ENCODE results near the gene MARCHF2. TPM values are rescaled to one million over a fixed set of nuclear protein-coding genes. Genes with fewer than 3 reads are reported as not detected.

The MARCHF2 gene
- total RNA-seq, 1 donor from 2014 or later: 122 TPM

- DNase-seq (ENCODE audit: low read depth in 2 of 2): no peak
Observed at GRCh38 chr19:8387688-8388611, 25.2 kb upstream of the MARCHF2 start.

- no peak for DNase-seq (ENCODE audit: low read depth in 2 of 2)
Observed at GRCh38 chr19:8388612-8388958, 24.5 kb upstream of the MARCHF2 start.

DNA sequence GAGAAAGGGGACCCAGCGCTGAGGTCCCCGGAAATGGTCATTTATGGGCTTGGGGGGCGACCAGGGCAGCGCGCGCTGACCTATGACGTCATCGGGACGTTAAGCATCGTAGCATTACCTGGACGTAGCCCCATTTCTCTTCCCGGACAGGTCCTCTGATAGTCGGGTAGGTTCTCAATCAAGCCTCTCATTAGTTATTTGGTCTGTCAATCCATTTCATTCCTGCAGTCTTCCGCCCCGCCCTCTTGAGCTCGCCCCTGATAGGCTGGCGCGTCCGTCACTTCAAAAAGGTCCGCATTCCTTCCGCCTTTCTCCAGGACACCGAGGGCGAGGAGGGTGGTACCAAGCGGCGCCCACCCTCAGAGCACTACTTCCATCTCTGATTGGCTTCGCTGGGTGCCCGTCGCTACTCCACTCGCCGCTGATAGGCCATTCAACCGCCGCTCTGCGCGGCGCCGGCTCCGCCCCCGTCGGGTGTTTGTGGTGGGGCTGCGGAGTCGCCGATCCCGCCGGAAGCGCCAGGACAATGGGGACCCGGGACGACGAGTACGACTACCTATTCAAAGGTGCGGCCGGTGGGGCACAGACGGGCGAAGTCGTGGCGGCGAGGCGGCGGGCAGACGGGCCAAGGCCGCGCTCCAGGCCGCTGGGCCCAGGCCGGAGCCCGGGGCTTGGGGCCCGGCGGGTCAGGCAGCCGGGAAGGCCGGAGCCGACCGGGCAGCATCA lies 23.1 kb upstream of the MARCHF2 start, which contains the start of gene RAB11B:
RAB11B (plus strand) TSS at position 470 of the 726 bp plus-strand sequence; CDS start at position 527, 57 bp downstream.
- DNase-seq (ENCODE audit: low read depth in 2 of 2): peak; percentile 100

DNA sequence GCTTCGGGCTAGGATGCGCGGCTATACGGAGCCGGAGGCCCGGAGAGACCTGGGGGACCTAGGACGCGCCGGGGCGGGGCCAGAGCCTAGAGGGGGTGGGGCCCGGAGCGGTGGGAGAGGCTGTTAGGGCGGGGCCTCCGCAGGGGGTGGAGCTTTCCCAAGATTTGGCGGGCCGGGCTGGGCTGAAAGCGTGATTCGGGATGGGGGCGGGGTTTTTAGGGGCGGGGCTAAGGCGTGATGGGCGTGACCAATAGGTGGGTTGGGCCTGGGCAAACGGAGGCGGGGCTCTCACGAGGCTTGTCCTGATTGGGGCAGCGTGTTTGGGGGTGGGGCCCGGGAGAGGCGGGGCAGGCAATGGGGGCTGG lies 22.5 kb upstream of the MARCHF2 start:
- DNase-seq (ENCODE audit: low read depth in 2 of 2): peak; percentile 87 to 96

DNA sequence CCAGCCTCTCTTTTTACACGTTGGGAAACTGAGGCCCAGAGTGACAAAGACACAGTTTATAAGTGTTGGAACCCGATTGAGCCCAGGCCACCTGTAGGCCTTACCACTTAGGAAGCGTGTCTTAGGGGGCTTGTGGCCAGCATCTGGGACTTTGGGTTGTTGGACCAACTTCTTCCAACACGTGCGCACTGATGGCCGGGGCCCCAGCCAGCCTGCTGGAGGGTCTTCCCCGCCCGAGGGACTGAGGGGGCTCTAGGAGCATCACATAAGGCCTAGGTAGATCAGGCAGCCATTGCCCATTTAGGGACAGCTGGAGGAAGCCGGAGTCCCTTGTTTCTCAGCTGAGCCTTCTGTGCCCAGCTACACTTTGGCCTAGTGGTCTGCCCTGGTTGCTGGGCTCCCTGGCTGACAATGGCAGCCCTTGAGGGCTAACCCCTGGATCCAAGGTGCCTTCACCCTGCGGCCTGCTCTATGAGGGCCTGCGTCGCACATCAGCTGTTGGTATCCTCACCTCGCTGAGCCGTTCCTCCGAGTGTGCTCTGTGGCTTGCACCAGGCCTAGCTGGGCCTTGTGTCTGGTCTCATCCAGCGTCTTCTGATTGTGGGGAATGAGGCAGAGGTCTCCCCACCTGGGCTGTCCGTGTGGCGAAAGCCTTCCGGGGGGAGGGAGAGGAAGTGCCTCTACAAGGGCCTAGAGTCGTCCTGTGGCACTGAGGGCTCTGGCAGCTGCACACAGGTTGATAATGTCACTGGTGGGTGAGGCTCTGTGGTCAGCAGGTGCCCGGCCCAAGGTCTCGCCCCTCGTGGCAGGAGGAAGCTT lies 21.7 kb upstream of the MARCHF2 start:
- no peak for DNase-seq (ENCODE audit: low read depth in 2 of 2)

- peak in 1 of 2 donors; percentile 61 for DNase-seq (ENCODE audit: low read depth in 2 of 2)
Observed at GRCh38 chr19:8392017-8392591, 21.0 kb upstream of the MARCHF2 start.

DNA sequence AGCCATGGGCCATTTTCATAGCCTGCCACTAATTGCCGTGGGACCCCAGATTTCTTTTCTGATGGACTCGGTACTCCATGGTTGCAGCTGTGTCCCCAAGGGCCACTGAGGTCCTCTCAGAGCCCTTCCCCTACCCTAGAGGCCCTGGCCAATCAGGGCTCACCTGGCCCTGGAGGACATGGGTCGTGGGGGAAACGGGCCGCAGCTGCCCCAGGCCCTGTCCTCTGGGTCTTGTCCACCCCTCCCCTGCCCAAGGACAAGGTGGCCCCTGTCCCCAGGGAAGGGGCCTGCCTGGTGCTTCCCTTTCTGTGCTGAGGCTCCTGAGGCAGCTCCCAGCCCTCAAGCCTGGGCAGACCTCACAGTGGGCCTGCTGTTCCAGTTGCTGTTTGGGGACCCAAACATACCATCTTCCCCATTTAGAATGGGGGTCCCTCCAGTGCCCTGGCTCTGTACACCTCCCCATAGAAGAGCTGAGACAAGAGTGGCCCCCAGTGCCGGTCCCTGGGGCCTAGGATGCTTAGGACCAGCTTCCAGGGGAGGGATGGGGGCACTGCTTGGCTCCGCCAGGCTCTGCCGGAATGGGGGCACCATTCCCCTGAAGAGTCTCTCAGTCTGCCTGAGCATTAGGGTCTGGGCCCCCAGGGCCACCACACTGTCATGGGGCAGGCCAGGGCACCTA lies 19.8 kb upstream of the MARCHF2 start:
- DNase-seq (ENCODE audit: low read depth in 2 of 2): no peak

DNA sequence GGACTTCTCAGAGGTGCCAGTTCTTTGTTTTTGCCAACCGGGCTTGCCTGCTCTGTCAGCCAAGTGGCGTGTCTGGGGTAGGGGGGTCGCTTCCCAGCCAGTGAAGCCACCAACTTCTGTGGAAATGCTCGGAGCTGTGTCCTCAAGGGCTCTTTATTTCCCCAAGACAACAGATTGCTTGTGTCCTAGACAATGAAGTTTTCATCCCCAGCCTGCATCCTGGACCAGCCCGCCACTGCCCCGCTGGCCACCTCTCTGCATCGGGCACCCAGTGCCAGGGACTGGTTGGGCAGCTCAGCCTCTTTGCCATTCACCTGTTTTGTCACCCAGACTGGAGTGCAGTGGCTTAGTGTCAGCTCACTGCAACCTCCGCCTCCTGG lies 19.2 kb upstream of the MARCHF2 start:
- DNase-seq (ENCODE audit: low read depth in 2 of 2): no peak

- DNase-seq (ENCODE audit: low read depth in 2 of 2): no peak
Observed at GRCh38 chr19:8395621-8396082, 17.5 kb upstream of the MARCHF2 start.

GRCh38 chr19:8396185-8396562 lies 16.9 kb upstream of the MARCHF2 start:
- DNase-seq (ENCODE audit: low read depth in 2 of 2): no peak

DNA sequence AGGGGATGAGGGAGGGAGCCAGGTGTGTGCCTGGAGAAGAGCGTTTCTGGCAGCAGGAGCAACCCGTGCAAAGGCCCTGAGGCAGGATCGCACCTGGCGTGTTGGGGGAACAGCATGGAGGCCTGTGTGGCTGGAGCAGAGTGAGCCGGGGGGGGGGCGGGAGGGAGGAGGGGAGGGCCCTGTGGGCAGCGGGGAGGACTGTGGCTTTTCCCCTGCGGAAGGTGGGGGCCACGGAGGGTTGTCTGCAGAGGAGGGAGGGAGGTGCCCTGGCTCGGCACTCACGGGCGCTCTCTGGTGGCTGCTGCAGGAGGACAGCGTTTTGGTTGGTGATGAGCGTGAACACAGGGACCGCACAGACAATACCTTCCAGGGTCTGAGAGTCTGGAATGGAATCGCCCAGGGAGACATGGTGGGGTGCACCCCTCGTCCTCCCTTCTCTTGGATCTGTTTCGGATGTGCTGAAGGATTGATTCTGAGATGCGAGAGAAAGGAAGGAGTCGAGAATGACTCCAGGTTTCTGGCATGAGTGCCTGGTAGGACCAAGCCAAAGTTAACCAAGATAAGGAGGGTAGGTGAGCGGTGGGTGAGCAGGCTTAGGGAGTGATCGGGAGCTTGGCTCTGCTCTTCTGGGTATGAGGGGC lies 16.4 kb upstream of the MARCHF2 start:
- peak; percentile 48 to 88 for DNase-seq (ENCODE audit: low read depth in 2 of 2)

- DNase-seq (ENCODE audit: low read depth in 2 of 2): peak in 1 of 2 donors; percentile 34
Observed at GRCh38 chr19:8397271-8397670, 15.8 kb upstream of the MARCHF2 start.

DNA sequence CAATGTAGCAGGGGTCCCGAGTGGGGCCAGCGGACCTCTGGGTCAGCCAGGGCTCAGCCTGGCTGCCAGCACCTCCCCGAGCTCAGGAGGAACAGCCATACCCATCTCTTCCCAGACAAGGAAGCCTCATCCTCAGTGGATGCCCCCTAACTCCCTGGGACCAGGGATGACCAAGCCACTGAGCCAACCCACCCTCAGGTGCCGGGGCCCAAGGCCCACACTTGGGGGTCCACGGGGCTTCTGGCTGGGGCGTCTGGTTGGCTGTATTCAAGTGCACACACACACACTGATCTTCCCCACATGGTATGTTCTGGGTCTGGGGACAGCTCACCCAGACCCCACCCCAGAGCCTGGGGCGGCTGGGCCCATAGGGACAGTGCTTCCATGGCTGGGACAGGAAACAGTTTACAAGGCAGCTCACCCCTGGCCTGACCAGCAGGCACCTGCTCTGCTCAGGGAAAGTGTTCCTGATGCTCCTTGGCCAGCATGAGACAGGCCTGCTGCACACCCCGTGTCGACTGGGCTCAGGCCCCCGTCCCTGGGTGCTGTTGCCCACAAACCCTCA lies 15.3 kb upstream of the MARCHF2 start:
- DNase-seq (ENCODE audit: low read depth in 2 of 2): no peak

DNA sequence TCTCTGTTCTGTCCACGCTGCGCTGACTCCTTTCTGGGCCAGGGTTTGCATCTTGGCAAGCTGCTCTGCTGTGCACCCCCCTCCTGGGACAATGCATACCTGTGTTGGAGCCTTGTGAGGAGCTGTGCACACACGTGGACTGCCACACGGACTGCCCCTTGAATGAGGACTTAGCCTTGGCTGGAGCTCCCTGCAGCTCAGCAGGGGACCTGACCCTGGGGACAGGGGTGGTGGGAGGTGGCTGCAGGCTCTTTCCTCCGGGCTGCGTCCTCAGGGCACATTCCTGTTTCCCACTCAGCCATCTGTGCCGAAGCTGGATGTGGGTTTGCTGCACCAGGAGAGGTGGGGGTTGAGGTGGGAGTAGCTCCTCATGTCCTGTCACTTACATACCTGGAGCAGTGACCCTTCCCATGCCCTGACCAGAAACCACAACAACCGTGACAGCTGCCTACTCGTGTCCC lies 14.8 kb upstream of the MARCHF2 start:
- DNase-seq (ENCODE audit: low read depth in 2 of 2): no peak

- no peak for DNase-seq (ENCODE audit: low read depth in 2 of 2)
Observed at GRCh38 chr19:8399681-8400188, 13.4 kb upstream of the MARCHF2 start.

GRCh38 chr19:8401981-8402411 lies 11.1 kb upstream of the MARCHF2 start:
- DNase-seq (ENCODE audit: low read depth in 2 of 2): no peak

- DNase-seq (ENCODE audit: low read depth in 2 of 2): no peak
Observed at GRCh38 chr19:8403098-8403819, 9.8 kb upstream of the MARCHF2 start.

DNA sequence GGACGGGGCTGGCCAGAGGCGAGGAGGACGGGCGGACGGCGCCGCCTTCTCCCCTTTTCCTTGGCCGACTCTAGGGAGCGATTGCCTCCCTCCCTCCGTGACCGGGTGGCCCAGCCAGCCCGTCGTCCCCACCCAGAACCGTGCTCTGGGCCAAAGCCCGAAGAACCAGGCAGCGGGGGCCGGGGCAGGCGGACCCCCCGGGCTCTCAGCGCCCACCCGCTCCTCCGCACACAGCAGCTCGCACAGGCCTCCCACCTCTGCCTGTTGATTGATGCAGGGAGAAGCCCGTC lies 9.3 kb upstream of the MARCHF2 start:
- no peak for DNase-seq (ENCODE audit: low read depth in 2 of 2)
